Measurements from ENCODE around the gene HEXIM1. TPM values are rescaled to one million over a fixed set of nuclear protein-coding genes. Genes with fewer than 3 reads are reported as not detected.
A peak's percentile ranks its signal among the peaks of the same experiment; 100 is the strongest.

Gene HEXIM1
- total RNA-seq, 4 donors from 2014 or later, result 48.3 to 56.3 (median 53.8) TPM

DNA sequence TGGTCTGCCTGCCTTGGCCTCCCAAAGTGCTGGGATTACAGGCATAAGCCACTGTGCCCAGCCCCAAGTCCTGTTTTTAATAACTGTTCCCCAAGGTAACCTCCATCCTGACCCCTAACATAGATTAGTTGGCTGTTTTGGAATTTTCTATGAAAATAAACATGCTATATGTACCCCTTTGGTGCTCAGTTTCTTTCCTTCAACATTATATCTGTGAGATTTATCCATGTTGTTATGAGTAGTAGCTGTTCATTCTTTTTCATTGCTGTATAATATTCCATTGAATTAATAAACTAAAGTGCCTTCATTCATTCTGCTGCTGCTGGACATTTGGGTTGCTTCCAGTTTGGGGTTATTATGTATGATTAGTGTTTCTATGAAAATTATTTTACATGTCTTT is 47.1 kb downstream of the HEXIM1 start:
- H3K9me3 ChIP-seq, result no peaks in the 10 kb centered on the region
- H3K27me3 ChIP-seq, result no peaks in the 10 kb centered on the region
- H3K4me1 ChIP-seq, result peaks cover 0 to 16% (median 9%) of the 10 kb centered on the region in 3 donors
- no peaks in the 10 kb centered on the region for H3K36me3 ChIP-seq
- no peak overlapping the region for H3K27ac ChIP-seq
- no peak overlapping the region for H3K4me3 ChIP-seq
- no peak for TF ChIP-seq CTCF (IDR thresholded peaks at IDR 0.05)
- TF ChIP-seq EP300 (IDR thresholded peaks at IDR 0.05), result no peak
- no peak for TF ChIP-seq POLR2AphosphoS5 (IDR thresholded peaks at IDR 0.05)
- no peak for TF ChIP-seq POLR2A (IDR thresholded peaks at IDR 0.05)
- ATAC-seq, result no peak

DNA sequence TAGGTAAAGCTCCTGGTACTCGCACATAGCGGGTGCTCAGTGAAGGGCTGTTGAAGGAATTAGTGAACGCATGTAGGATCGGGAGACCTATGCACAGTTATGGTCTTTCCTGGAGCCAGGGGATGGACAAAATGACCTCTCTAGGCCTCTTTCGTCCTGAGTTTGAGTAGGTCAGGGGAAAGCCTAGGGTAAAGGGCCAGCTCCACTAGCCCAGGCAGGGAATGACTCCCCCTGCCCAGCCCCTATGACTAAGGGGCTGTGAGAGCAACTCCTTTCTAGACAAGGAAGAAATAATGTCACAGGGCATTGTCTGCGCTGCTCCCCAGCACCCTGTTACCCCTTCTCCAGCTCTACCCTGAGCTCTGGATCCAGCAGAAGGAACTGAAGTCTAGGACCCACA is 48.8 kb downstream of the HEXIM1 start:
- no peak for ATAC-seq
- peaks cover 0 to 16% (median 9%) of the 10 kb centered on the region in 3 donors for H3K4me1 ChIP-seq
- 33 to 70% methylated on average over 2 to 3 of the region's 6 CpGs for WGBS, 2 donors (ENCODE audit: low coverage in 1 of 2)
- no peaks in the 10 kb centered on the region for H3K36me3 ChIP-seq
- H3K9me3 ChIP-seq, result no peaks in the 10 kb centered on the region
- H3K4me3 ChIP-seq, result no peak overlapping the region
- no peaks in the 10 kb centered on the region for H3K27me3 ChIP-seq
- H3K27ac ChIP-seq, result peak overlapping the region in 2 of 4 donors; percentile 72 to 74
- TF ChIP-seq POLR2AphosphoS5 (IDR thresholded peaks at IDR 0.05), result no peak
- no peak for TF ChIP-seq POLR2A (IDR thresholded peaks at IDR 0.05)
- no peak for TF ChIP-seq EP300 (IDR thresholded peaks at IDR 0.05)
- TF ChIP-seq CTCF (IDR thresholded peaks at IDR 0.05), result no peak

- H3K4me1 ChIP-seq, result peaks cover 0 to 16% (median 9%) of the 10 kb centered on the region in 3 donors
- H3K27me3 ChIP-seq, result no peaks in the 10 kb centered on the region
- peak overlapping the region in 1 of 2 donors; percentile 9 for H3K4me3 ChIP-seq
- peak; percentile 94 for ATAC-seq
- no peaks in the 10 kb centered on the region for H3K36me3 ChIP-seq
- H3K9me3 ChIP-seq, result no peaks in the 10 kb centered on the region
- 0 to 13% methylated on average over 2 to 4 of the region's 16 CpGs for WGBS, 2 donors (ENCODE audit: low coverage in 1 of 2)
- TF ChIP-seq EP300 (IDR thresholded peaks at IDR 0.05) (no peak), CTCF (IDR thresholded peaks at IDR 0.05) (peak; percentile 97 to 100 (median 99)), POLR2AphosphoS5 (IDR thresholded peaks at IDR 0.05) (peak; percentile 70)
- peak overlapping the region in 3 of 4 donors; percentile 69 to 74 (median 72) for H3K27ac ChIP-seq
Measured at GRCh38 chr17:45197555-45198334, 49.5 kb downstream of the HEXIM1 start.

DNA sequence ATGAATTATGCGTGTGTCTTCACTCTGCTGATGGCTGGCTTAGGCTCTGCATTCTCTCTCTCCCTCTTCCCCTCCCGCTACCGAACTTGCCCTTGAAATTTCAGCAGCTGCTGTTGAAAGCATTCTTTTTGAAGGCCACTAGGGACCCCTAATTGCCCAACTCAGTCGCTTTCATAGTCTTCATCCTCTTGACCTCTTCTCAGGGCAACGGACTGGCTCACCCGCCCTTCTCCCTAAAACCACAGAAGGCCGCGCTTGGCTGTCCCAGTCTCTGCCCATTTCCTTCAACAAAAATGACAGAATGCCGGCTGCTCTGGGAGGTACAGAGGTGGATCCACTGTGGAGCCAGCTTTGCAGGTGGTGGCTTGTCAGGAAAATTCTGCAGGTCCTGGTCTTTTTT is 52.4 kb downstream of the HEXIM1 start:
- H3K27ac ChIP-seq, result peak overlapping the region in 1 of 4 donors; percentile 59
- peaks cover 0 to 16% (median 9%) of the 10 kb centered on the region in 3 donors for H3K4me1 ChIP-seq
- WGBS, 2 donors (ENCODE audit: low coverage in 1 of 2), result 57 to 62% methylated on average over 7 to 9 of the region's 9 CpGs
- H3K36me3 ChIP-seq, result no peaks in the 10 kb centered on the region
- H3K27me3 ChIP-seq, result no peaks in the 10 kb centered on the region
- TF ChIP-seq CTCF (IDR thresholded peaks at IDR 0.05), result no peak
- no peak for TF ChIP-seq EP300 (IDR thresholded peaks at IDR 0.05)
- TF ChIP-seq POLR2AphosphoS5 (IDR thresholded peaks at IDR 0.05), result no peak
- TF ChIP-seq POLR2A (IDR thresholded peaks at IDR 0.05), result no peak
- H3K9me3 ChIP-seq, result no peaks in the 10 kb centered on the region
- no peak overlapping the region for H3K4me3 ChIP-seq
- peak; percentile 50 for ATAC-seq

- Histone ChIP-seq H3K27me3 (no peaks in the 10 kb centered on the region), H3K27ac (peak overlapping the region in 3 of 4 donors; percentile 49 to 76 (median 59)), H3K4me3 (no peak overlapping the region), H3K36me3 (no peaks in the 10 kb centered on the region), H3K9me3 (no peaks in the 10 kb centered on the region), H3K4me1 (peaks cover 0 to 16% (median 9%) of the 10 kb centered on the region in 3 donors)
- ATAC-seq, result no peak
- TF ChIP-seq EP300 (IDR thresholded peaks at IDR 0.05), result no peak
- no peak for TF ChIP-seq POLR2AphosphoS5 (IDR thresholded peaks at IDR 0.05)
- no peak for TF ChIP-seq CTCF (IDR thresholded peaks at IDR 0.05)
- no peak for TF ChIP-seq POLR2A (IDR thresholded peaks at IDR 0.05)
- no CpG with 5 or more reads among the region's 4 CpGs for WGBS, 2 donors (ENCODE audit: low coverage in 1 of 2)
Measured at GRCh38 chr17:45201457-45201856, 53.2 kb downstream of the HEXIM1 start.

Measured in gastroesophageal sphincter (tissue), 4 donors.